ENCODE measurements around the gene SLC1A3.

Gene SLC1A3

GRCh38 chr5:36666274-36666673 is 59.9 kb downstream of the SLC1A3 start:
- Mint-ChIP-seq H3K36me3 (ENCODE audit: low read depth) (no peaks in the 10 kb centered on the region), H3K27ac (no peak overlapping the region), H3K27me3 (ENCODE audit: low read depth) (no peaks in the 10 kb centered on the region), H3K4me1 (ENCODE audit: low read depth) (no peaks in the 10 kb centered on the region), H3K9me3 (no peaks in the 10 kb centered on the region), H3K4me3 (no peak overlapping the region)

GRCh38 chr5:36666986-36667385 is 60.6 kb downstream of the SLC1A3 start:
- H3K4me1 Mint-ChIP-seq (ENCODE audit: low read depth), result no peaks in the 10 kb centered on the region
- no peaks in the 10 kb centered on the region for H3K9me3 Mint-ChIP-seq
- no peaks in the 10 kb centered on the region for H3K36me3 Mint-ChIP-seq (ENCODE audit: low read depth)
- H3K27me3 Mint-ChIP-seq (ENCODE audit: low read depth), result no peaks in the 10 kb centered on the region
- no peak overlapping the region for H3K4me3 Mint-ChIP-seq
- H3K27ac Mint-ChIP-seq, result no peak overlapping the region

GRCh38 chr5:36667824-36668223 is 61.4 kb downstream of the SLC1A3 start:
- Mint-ChIP-seq H3K4me1 (ENCODE audit: low read depth) (no peaks in the 10 kb centered on the region), H3K4me3 (no peak overlapping the region), H3K27me3 (ENCODE audit: low read depth) (peaks cover 3% of the 10 kb centered on the region), H3K9me3 (no peaks in the 10 kb centered on the region), H3K27ac (no peak overlapping the region), H3K36me3 (ENCODE audit: low read depth) (no peaks in the 10 kb centered on the region)

- H3K9me3 Mint-ChIP-seq, result no peaks in the 10 kb centered on the region
- H3K4me1 Mint-ChIP-seq (ENCODE audit: low read depth), result no peaks in the 10 kb centered on the region
- peaks cover 4% of the 10 kb centered on the region for H3K27me3 Mint-ChIP-seq (ENCODE audit: low read depth)
- no peak overlapping the region for H3K27ac Mint-ChIP-seq
- H3K36me3 Mint-ChIP-seq (ENCODE audit: low read depth), result no peaks in the 10 kb centered on the region
- no peak overlapping the region for H3K4me3 Mint-ChIP-seq
Observed at GRCh38 chr5:36669015-36669651, 62.7 kb downstream of the SLC1A3 start.

- H3K9me3 Mint-ChIP-seq, result no peaks in the 10 kb centered on the region
- no peaks in the 10 kb centered on the region for H3K36me3 Mint-ChIP-seq (ENCODE audit: low read depth)
- H3K4me3 Mint-ChIP-seq, result no peak overlapping the region
- H3K27ac Mint-ChIP-seq, result no peak overlapping the region
- H3K27me3 Mint-ChIP-seq (ENCODE audit: low read depth), result peaks cover 5% of the 10 kb centered on the region
- no peaks in the 10 kb centered on the region for H3K4me1 Mint-ChIP-seq (ENCODE audit: low read depth)
Observed at GRCh38 chr5:36670548-36670947, 64.1 kb downstream of the SLC1A3 start.

- no peak overlapping the region for H3K27ac Mint-ChIP-seq
- no peaks in the 10 kb centered on the region for H3K4me1 Mint-ChIP-seq (ENCODE audit: low read depth)
- H3K27me3 Mint-ChIP-seq (ENCODE audit: low read depth), result peaks cover 9% of the 10 kb centered on the region
- no peak overlapping the region for H3K4me3 Mint-ChIP-seq
- H3K36me3 Mint-ChIP-seq (ENCODE audit: low read depth), result no peaks in the 10 kb centered on the region
- H3K9me3 Mint-ChIP-seq, result no peaks in the 10 kb centered on the region
Observed at GRCh38 chr5:36675282-36675681, 68.9 kb downstream of the SLC1A3 start.

GRCh38 chr5:36679221-36679989 is 73.0 kb downstream of the SLC1A3 start:
- Mint-ChIP-seq H3K4me1 (ENCODE audit: low read depth) (no peaks in the 10 kb centered on the region), H3K27ac (no peak overlapping the region), H3K27me3 (ENCODE audit: low read depth) (peaks cover 5% of the 10 kb centered on the region), H3K4me3 (no peak overlapping the region), H3K36me3 (ENCODE audit: low read depth) (no peaks in the 10 kb centered on the region), H3K9me3 (no peaks in the 10 kb centered on the region)

- no peaks in the 10 kb centered on the region for H3K36me3 Mint-ChIP-seq (ENCODE audit: low read depth)
- H3K9me3 Mint-ChIP-seq, result no peaks in the 10 kb centered on the region
- H3K4me3 Mint-ChIP-seq, result no peak overlapping the region
- no peak overlapping the region for H3K27ac Mint-ChIP-seq
- peaks cover 5% of the 10 kb centered on the region for H3K27me3 Mint-ChIP-seq (ENCODE audit: low read depth)
- no peaks in the 10 kb centered on the region for H3K4me1 Mint-ChIP-seq (ENCODE audit: low read depth)
Observed at GRCh38 chr5:36680066-36680465, 73.7 kb downstream of the SLC1A3 start.

- H3K36me3 Mint-ChIP-seq (ENCODE audit: low read depth), result no peaks in the 10 kb centered on the region
- no peaks in the 10 kb centered on the region for H3K9me3 Mint-ChIP-seq
- H3K27ac Mint-ChIP-seq, result no peak overlapping the region
- no peaks in the 10 kb centered on the region for H3K4me1 Mint-ChIP-seq (ENCODE audit: low read depth)
- H3K4me3 Mint-ChIP-seq, result no peak overlapping the region
- no peaks in the 10 kb centered on the region for H3K27me3 Mint-ChIP-seq (ENCODE audit: low read depth)
Observed at GRCh38 chr5:36681711-36682110, 75.3 kb downstream of the SLC1A3 start.

- no peak overlapping the region for H3K27ac Mint-ChIP-seq
Observed at GRCh38 chr5:36682499-36682898, 76.1 kb downstream of the SLC1A3 start.

GRCh38 chr5:36683821-36684434 is 77.5 kb downstream of the SLC1A3 start:
- no peaks in the 10 kb centered on the region for H3K9me3 Mint-ChIP-seq
- no peaks in the 10 kb centered on the region for H3K27me3 Mint-ChIP-seq (ENCODE audit: low read depth)
- H3K27ac Mint-ChIP-seq, result no peak overlapping the region
- H3K36me3 Mint-ChIP-seq (ENCODE audit: low read depth), result no peaks in the 10 kb centered on the region
- no peaks in the 10 kb centered on the region for H3K4me1 Mint-ChIP-seq (ENCODE audit: low read depth)
- no peak overlapping the region for H3K4me3 Mint-ChIP-seq

More at GRCh38 chr5:36682499-36682898, 76.1 kb downstream of the SLC1A3 start:
- Mint-ChIP-seq H3K27me3 (ENCODE audit: low read depth) (no peaks in the 10 kb centered on the region), H3K4me3 (no peak overlapping the region), H3K9me3 (no peaks in the 10 kb centered on the region), H3K4me1 (ENCODE audit: low read depth) (no peaks in the 10 kb centered on the region), H3K36me3 (ENCODE audit: low read depth) (no peaks in the 10 kb centered on the region)

GRCh38 chr5:36685631-36686288 is 79.4 kb downstream of the SLC1A3 start:
- Mint-ChIP-seq H3K36me3 (ENCODE audit: low read depth) (no peaks in the 10 kb centered on the region), H3K4me1 (ENCODE audit: low read depth) (peaks cover 8% of the 10 kb centered on the region), H3K27ac (no peak overlapping the region), H3K27me3 (ENCODE audit: low read depth) (peaks cover 6% of the 10 kb centered on the region), H3K4me3 (no peak overlapping the region), H3K9me3 (no peaks in the 10 kb centered on the region)

- H3K4me1 Mint-ChIP-seq (ENCODE audit: low read depth), result peaks cover 9% of the 10 kb centered on the region
- no peaks in the 10 kb centered on the region for H3K36me3 Mint-ChIP-seq (ENCODE audit: low read depth)
- H3K27me3 Mint-ChIP-seq (ENCODE audit: low read depth), result peaks cover 15% of the 10 kb centered on the region
- no peaks in the 10 kb centered on the region for H3K9me3 Mint-ChIP-seq
- H3K27ac Mint-ChIP-seq, result no peak overlapping the region
- H3K4me3 Mint-ChIP-seq, result no peak overlapping the region
Observed at GRCh38 chr5:36686881-36687280, 80.5 kb downstream of the SLC1A3 start.

- no peak overlapping the region for H3K27ac Mint-ChIP-seq
- H3K4me3 Mint-ChIP-seq, result no peak overlapping the region
- peaks cover 23% of the 10 kb centered on the region for H3K27me3 Mint-ChIP-seq (ENCODE audit: low read depth)
- H3K4me1 Mint-ChIP-seq (ENCODE audit: low read depth), result peaks cover 9% of the 10 kb centered on the region
- no peaks in the 10 kb centered on the region for H3K9me3 Mint-ChIP-seq
- no peaks in the 10 kb centered on the region for H3K36me3 Mint-ChIP-seq (ENCODE audit: low read depth)
Observed at GRCh38 chr5:36688722-36689121, 82.3 kb downstream of the SLC1A3 start.
